Activated CD8-positive, alpha-beta memory T cell treated with anti-CD3 and anti-CD28 coated beads for 48 hours (primary cell): Measurements from ENCODE around the gene PYCR2.

ENCODE experiments used
- DNase-seq, 3 experiments: peaks; one replicate each; pipeline ENCODE4 v3.0.0-alpha.2; 2020; ENCODE audit warnings: low read depth in 2 of 3, low spot score in 2 of 3

The PYCR2 gene

DNA sequence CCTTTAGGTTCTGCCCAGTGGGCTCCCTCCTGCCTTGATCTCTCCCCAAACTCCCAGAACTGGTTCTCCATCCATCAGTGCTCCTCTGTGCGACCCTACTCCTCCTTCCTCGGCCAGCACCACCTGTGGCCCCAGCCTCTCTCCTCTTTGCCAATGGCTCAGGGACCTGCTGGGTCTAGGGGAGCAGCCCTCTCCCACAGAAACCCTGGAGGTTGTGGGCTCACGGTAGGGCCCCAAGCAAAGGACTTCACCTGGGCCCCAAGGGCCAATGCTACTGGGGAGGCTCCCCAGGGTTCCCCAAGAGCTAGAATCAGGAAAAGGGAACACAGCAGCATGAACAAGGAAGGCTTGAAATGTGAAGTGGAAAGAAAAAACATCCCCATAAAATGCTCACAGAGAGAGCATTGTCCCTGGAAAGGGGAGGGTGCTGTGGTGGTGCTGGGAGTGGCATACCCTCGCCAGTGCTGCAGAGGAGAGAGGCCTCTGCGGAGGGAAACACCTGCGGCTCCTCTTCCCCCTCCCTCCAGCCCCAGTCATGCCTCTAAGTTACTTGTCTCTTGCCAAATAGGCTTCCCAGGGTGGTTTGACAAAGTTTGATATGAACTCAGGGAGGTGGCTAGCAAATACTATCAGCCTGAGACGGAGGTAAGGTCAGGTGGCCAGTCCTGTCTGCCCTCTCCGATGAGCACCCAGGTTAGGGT is 44.4 kb downstream of the PYCR2 start:
- no peak for DNase-seq

GRCh38 chr1:225878282-225878681 is 45.8 kb downstream of the PYCR2 start:
- DNase-seq, result no peak

DNA sequence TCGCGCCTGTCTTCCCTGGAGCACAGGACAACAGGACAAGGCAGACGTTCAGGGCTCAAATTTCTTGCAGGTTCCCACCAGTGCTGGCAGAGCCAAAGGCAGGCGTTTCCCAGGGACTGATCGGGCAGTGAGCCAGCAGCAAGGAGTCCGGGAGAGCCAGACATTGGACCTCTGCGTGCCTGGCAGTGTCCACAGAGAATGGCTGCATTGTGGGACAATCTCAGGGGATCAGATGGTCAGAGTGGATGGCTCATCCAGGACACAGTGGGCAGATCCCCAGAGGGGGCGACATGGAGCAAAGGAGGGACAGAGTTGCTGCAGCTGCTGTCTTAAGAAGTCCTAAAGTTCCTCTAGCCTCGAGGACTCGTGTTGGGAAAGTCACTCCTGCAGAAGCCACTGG is 46.5 kb downstream of the PYCR2 start:
- DNase-seq, result no peak

GRCh38 chr1:225876900-225877510 is 47.0 kb downstream of the PYCR2 start:
- no peak for DNase-seq

DNA sequence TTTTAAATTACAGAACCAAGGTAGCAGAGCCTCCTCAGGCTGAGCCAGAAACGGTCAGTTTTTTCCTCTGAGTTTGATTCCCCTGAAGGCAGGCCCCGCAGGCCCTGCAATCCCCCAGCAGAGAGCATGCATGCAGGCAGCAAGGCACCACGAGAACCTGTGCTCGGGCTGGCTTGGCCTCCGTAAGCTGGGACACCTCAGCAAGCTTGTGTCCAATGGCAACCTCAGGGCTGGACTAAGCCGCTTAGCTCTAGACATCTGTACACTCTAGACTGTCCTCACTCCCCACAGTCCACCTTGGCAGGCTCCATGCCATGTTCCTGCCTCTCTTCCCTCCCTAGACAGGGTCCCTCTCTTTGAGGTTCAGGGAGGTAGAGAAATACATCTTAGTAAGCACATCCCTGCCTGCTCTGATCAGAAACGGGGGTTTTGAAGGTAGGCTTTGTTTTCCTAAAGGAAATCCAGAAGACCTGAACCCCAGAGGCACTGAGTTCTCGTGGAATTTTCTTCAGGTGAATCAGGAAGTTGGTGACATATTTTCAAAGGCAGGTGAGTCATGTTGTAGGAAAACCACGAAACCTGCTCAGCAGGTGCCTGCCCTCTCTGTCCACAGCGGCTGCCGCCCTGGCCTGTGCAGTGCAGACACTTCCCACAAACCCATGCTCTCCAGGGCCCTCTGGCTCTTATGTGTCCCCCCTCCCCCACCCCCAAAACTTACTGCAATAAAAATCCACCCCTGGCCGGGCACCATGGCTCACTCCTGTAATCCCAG is 48.8 kb downstream of the PYCR2 start:
- no peak for DNase-seq

DNA sequence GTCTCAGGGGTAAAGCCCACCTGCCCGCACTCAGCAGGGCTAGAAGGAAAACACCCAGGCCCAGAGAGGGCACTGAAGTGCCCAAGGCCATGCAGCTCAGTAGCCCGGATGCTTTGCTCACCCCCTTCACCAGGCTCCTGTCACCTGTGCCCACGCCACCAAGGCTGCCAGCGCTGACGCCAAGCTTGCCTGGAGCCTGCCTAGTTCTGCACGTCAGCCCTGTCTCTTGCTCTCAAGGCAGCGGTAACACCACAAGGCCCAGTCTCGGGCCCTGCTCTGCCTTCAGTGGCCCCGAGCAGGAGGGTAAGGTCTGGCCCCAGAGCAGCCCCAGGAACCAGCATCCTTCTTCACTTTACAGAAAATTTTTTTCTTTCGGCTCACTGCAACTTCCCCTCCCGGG is 49.6 kb downstream of the PYCR2 start:
- DNase-seq, result no peak

GRCh38 chr1:225873281-225873850 is 50.7 kb downstream of the PYCR2 start:
- DNase-seq, result no peak

GRCh38 chr1:225872075-225872430 is 52.0 kb downstream of the PYCR2 start:
- no peak for DNase-seq

DNA sequence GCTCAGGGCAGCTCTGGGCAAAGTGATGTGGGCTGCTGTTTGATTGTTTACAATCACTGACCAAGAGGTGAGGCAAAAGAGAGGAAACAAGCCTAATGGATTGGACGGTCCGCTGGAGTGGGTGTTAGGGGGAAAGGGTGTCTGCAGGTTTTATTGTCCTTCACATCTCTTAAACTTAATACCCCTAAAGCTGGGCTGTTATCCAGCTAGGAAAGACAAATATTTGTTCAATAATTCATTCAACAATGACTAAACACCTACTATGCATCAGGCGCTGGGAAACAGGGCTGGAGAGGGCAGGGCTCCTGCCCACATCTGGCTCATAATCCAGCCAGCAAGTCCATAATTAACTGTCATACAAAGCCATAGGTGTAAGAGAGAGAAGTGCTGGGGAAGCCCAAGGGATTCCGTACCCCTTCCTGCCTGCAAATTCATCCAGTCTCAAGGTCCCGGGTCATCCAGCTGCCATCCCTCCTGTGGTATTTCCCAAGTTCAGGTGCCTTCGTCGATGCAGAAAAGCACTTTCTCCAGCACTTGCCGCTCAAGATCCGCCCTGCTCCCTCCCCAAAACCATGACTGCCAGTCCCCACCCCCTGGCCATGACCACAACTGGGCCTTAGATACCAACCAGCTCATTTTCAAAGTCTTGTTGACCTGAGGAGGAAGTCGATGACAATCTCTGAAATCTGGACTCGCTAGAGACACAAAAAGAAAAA is 52.5 kb downstream of the PYCR2 start:
- no peak for DNase-seq

GRCh38 chr1:225870911-225871310 is 53.1 kb downstream of the PYCR2 start:
- no peak for DNase-seq
